Articular chondrocyte of knee joint (primary cell): Measurements from ENCODE around the gene NPIPA2. TPM values are rescaled to one million over a fixed set of nuclear protein-coding genes. Genes with fewer than 3 reads are reported as not detected.

Experiments used
- total RNA-seq: library from RNA; depleted of rRNA; stranded (reverse); fragments of >200 nt; gene quantifications from 2 replicates; pipeline ENCODE4 v1.2.3, GENCODE V29; 2012

Gene NPIPA2
- total RNA-seq, result 0.22 and 0.52 TPM in 2 replicates

DNA sequence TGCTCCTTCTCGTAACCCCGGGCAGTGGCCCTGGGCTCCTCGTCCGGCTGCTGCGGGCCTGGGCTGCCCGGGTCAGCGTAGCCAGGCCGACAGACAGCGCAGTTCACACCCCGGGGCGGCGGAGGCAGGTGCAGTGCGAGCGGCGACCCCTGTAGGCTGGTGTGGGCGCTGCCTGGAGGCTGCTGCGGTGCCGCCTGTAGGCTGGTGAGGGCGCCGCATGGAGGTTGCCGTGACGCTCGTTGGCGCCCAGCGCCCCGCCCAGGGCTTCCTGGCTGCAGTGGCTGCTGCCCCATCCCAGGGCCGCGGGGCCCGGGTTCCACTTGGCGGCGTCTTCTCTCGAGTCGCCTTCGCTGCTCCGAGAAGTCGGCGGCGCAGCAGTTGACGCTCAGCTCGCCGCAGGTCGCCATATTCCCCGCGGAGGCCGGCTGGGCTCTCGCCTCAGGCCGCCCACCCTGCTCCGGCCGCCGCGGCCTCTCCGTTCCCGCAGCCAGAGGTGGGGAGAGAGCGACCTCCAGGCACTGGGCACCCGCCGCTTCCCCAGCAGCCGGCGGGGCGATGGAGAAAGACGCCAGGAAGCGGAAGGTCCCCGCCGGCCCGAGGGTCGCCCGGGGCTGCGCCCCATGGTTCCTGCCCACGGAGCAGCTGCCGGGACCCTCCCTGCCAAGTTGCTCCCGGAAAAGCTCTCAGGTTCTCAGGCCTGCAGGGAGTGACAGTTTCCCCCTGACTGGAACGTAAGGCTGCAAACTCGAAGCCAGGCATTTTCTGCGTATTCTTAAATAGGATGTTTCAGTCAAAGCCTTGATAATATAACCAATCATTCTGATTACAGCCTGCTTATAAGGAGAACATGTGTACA lies at the start of gene NPIPA2:
NPIPA2 (plus strand) TSS at position 261 of the 856 bp plus-strand sequence. CDS start 5,533 bp downstream, outside the sequence.

DNA sequence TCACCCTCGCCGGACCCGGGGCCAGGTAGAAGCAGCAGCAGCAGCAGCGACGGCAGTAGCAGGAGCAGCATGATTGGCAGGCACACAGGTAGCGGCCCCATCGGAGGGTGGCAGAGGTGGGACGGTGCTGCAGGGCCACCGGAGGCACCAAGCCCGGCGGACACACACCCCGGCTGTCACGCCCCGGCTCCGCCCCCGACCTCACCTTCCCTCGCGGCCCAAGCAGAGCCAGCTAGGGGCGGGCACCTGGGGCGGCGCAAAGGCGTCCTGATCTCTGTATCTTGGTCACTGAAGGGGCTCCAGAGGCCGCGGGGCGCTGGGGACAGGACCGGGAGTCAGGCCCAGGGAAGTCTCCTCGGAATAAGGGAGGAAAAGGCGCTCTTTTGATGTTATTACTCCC lies 48.2 kb upstream of the NPIPA2 start, which contains the start of gene PLA2G10:
PLA2G10 (minus strand) TSS at position 180 of the 400 bp plus-strand sequence; CDS start at position 101, 79 bp downstream.

DNA sequence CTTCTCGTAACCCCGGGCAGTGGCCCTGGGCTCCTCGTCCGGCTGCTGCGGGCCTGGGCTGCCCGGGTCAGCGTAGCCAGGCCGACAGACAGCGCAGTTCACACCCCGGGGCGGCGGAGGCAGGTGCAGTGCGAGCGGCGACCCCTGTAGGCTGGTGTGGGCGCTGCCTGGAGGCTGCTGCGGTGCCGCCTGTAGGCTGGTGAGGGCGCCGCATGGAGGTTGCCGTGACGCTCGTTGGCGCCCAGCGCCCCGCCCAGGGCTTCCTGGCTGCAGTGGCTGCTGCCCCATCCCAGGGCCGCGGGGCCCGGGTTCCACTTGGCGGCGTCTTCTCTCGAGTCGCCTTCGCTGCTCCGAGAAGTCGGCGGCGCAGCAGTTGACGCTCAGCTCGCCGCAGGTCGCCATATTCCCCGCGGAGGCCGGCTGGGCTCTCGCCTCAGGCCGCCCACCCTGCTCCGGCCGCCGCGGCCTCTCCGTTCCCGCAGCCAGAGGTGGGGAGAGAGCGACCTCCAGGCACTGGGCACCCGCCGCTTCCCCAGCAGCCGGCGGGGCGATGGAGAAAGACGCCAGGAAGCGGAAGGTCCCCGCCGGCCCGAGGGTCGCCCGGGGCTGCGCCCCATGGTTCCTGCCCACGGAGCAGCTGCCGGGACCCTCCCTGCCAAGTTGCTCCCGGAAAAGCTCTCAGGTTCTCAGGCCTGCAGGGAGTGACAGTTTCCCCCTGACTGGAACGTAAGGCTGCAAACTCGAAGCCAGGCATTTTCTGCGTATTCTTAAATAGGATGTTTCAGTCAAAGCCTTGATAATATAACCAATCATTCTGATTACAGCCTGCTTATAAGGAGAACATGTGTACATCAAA lies 38.9 kb upstream of the NPIPA2 start, which contains the start of gene NPIPA3:
NPIPA3 (plus strand) TSS at position 256 of the 856 bp plus-strand sequence. CDS start 5,533 bp downstream, outside the sequence.

Other genes starting within 250 kb of the NPIPA2 start
- gene PARN, start 112.3 kb upstream of the NPIPA2 start, total RNA-seq, result 42.9 and 45.3 TPM in 2 replicates
- 98.4 and 122 TPM in 2 replicates for gene BFAR, start 109.6 kb upstream of the NPIPA2 start, total RNA-seq
- gene PLA2G10, start 48.2 kb upstream of the NPIPA2 start, total RNA-seq, result not detected in 2 replicates
- 0.22 and 0.52 TPM in 2 replicates for gene NPIPA3, start 39.1 kb upstream of the NPIPA2 start, total RNA-seq
- 113 and 206 TPM in 2 replicates for gene NOMO1, start 91.2 kb downstream of the NPIPA2 start, total RNA-seq
- gene NPIPA1, start 194.9 kb downstream of the NPIPA2 start, total RNA-seq, result 44.2 and 60.3 TPM in 2 replicates
- gene PDXDC1, start 232.5 kb downstream of the NPIPA2 start, total RNA-seq, result 87.7 and 97.6 TPM in 2 replicates